ENCODE data around the gene CERS4. TPM values are rescaled to one million over a fixed set of nuclear protein-coding genes. Genes with fewer than 3 reads are reported as not detected.

The CERS4 gene
- polyA plus RNA-seq, 1 of the 3 experiments (the other 2 are of a cell fraction): 36.5 TPM

- no peaks in the 10 kb centered on the region for H3K9me2 ChIP-seq
- TF ChIP-seq MXI1 (IDR thresholded peaks at IDR 0.05; ENCODE audit: low read depth, low read length) (no peak), MAX (IDR thresholded peaks at IDR 0.05; ENCODE audit: low read depth) (no peak), GABPA (IDR thresholded peaks at IDR 0.05; ENCODE audit: low read depth) (no peak), EP300 (IDR thresholded peaks at IDR 0.05; ENCODE audit: borderline replicate concordance in 1 of 2, low read depth in 1 of 2, low read length in 1 of 2) (no peak)
- no peak overlapping the region for H3K4me3 ChIP-seq (ENCODE audit: low read depth in 2 of 2, low read length in 1 of 2)
- no peaks in the 10 kb centered on the region for H4K20me1 ChIP-seq (ENCODE audit: insufficient read depth)
- H3K9ac ChIP-seq: no peak overlapping the region
- H3K36me3 ChIP-seq (replicated peaks in 1 of 2; ENCODE audit: control insufficient read depth in 1 of 2, insufficient read depth in 2 of 2, low read length in 1 of 2): no peaks in the 10 kb centered on the region
- H3K4me2 ChIP-seq: no peak overlapping the region
- DNase-seq: no peak
- no peak overlapping the region for H2AFZ ChIP-seq (ENCODE audit: low read depth)
- H3K4me1 ChIP-seq (ENCODE audit: control insufficient read depth in 1 of 2, insufficient read depth in 2 of 2, low read depth in 1 of 2, low read length in 1 of 2): peaks cover 4 to 18% of the 10 kb centered on the region in 2 experiments; a peak in 2 of 4 replicates
- WGBS (ENCODE audit: low lambda C conversion rate): 78% methylated on average over 4 of the region's 4 CpGs
- POLR2A ChIA-PET: no interaction called here
- no peaks in the 10 kb centered on the region for H3K79me2 ChIP-seq (ENCODE audit: insufficient read depth)
- no peaks in the 10 kb centered on the region for H3F3A ChIP-seq (replicated peaks; ENCODE audit: insufficient read depth)
- no peak overlapping the region for H3K27ac ChIP-seq (ENCODE audit: low read depth in 2 of 2, low read length in 1 of 2)
- no peaks in the 10 kb centered on the region for H3K9me3 ChIP-seq
- CTCF ChIA-PET: interaction anchor here (1.1 to 5.5 kb wide), 6 partner anchors 11 to 339 kb away, joined by 3 to 35 read pairs (median 6); partner anchors contain the start of gene TIMM44
- H3K27me3 ChIP-seq (ENCODE audit: insufficient read depth): no peaks in the 10 kb centered on the region
Observed at GRCh38 chr19:8241646-8242045, 32.5 kb downstream of the CERS4 start.

- H3K4me3 ChIP-seq (ENCODE audit: low read depth in 2 of 2, low read length in 1 of 2): no peak overlapping the region
- H3K79me2 ChIP-seq (ENCODE audit: insufficient read depth): no peaks in the 10 kb centered on the region
- no peaks in the 10 kb centered on the region for H3K36me3 ChIP-seq (replicated peaks in 1 of 2; ENCODE audit: control insufficient read depth in 1 of 2, insufficient read depth in 2 of 2, low read length in 1 of 2)
- no peaks in the 10 kb centered on the region for H3K9me3 ChIP-seq
- H3F3A ChIP-seq (replicated peaks; ENCODE audit: insufficient read depth): no peaks in the 10 kb centered on the region
- no peaks in the 10 kb centered on the region for H3K9me2 ChIP-seq
- H3K27me3 ChIP-seq (ENCODE audit: insufficient read depth): no peaks in the 10 kb centered on the region
- POLR2A ChIA-PET: no interaction called here
- peaks cover 4 to 18% of the 10 kb centered on the region in 2 experiments; a peak in 2 of 4 replicates for H3K4me1 ChIP-seq (ENCODE audit: control insufficient read depth in 1 of 2, insufficient read depth in 2 of 2, low read depth in 1 of 2, low read length in 1 of 2)
- WGBS (ENCODE audit: low lambda C conversion rate): 91% methylated on average over 4 of the region's 4 CpGs
- no peak overlapping the region for H3K27ac ChIP-seq (ENCODE audit: low read depth in 2 of 2, low read length in 1 of 2)
- H4K20me1 ChIP-seq (ENCODE audit: insufficient read depth): no peaks in the 10 kb centered on the region
- CTCF ChIA-PET: interaction anchor here (1.1 to 5.5 kb wide), 4 partner anchors 10 to 338 kb away, joined by 3 to 35 read pairs (median 11); no protein-coding TSS in a partner anchor
- no peak for DNase-seq
- H2AFZ ChIP-seq (ENCODE audit: low read depth): no peak overlapping the region
- no peak overlapping the region for H3K9ac ChIP-seq
- no peak for TF ChIP-seq IRF3 (IDR thresholded peaks at IDR 0.05; ENCODE audit: low read depth, low read length)
- TF ChIP-seq GATA2 (CRISPR knock-in tag; IDR thresholded peaks at IDR 0.05): no peak
- TF ChIP-seq SMC3 (IDR thresholded peaks at IDR 0.05; ENCODE audit: low read depth, low read length): no peak
- no peak for TF ChIP-seq FOSL2 (IDR thresholded peaks at IDR 0.05; ENCODE audit: borderline replicate concordance, low read depth)
- no peak for TF ChIP-seq RFX5 (IDR thresholded peaks at IDR 0.05; ENCODE audit: low read length)
- no peak for TF ChIP-seq TAF1 (IDR thresholded peaks at IDR 0.05; ENCODE audit: borderline replicate concordance, low read depth, low read length)
- TF ChIP-seq MXI1 (IDR thresholded peaks at IDR 0.05; ENCODE audit: low read depth, low read length): no peak
- TF ChIP-seq NRF1 (IDR thresholded peaks at IDR 0.05; ENCODE audit: low read depth, low read length): no peak
- no peak for TF ChIP-seq NFIC (IDR thresholded peaks at IDR 0.05; ENCODE audit: borderline replicate concordance)
- H3K4me2 ChIP-seq: no peak overlapping the region
Observed at GRCh38 chr19:8242211-8242821, 33.1 kb downstream of the CERS4 start.
